ENCODE measurements around the gene TEC.

The TEC gene

GRCh38 chr4:48250343-48250742 is 19.3 kb downstream of the TEC start:
- no peaks in the 10 kb centered on the region for H3K36me3 ChIP-seq (ENCODE audit: insufficient read depth, low read length)
- H3K9me3 ChIP-seq (ENCODE audit: low read length): no peaks in the 10 kb centered on the region
- H3K27ac ChIP-seq (ENCODE audit: low read depth, low read length): no peak overlapping the region
- H3K4me3 ChIP-seq (ENCODE audit: low read depth in 1 of 2, low read length in 2 of 2): no peak overlapping the region
- H3K4me1 ChIP-seq (ENCODE audit: insufficient read depth, low read length): no peaks in the 10 kb centered on the region
- no peaks in the 10 kb centered on the region for H3K27me3 ChIP-seq (ENCODE audit: control insufficient read depth in 1 of 2, insufficient read depth in 2 of 2, low read length in 2 of 2)
- H3K9ac ChIP-seq (ENCODE audit: low read length): no peak overlapping the region

GRCh38 chr4:48249378-48249777 is 20.3 kb downstream of the TEC start:
- no peak overlapping the region for H3K27ac ChIP-seq (ENCODE audit: low read depth, low read length)
- H3K36me3 ChIP-seq (ENCODE audit: insufficient read depth, low read length): no peaks in the 10 kb centered on the region
- H3K9me3 ChIP-seq (ENCODE audit: low read length): no peaks in the 10 kb centered on the region
- H3K4me3 ChIP-seq (ENCODE audit: low read depth in 1 of 2, low read length in 2 of 2): no peak overlapping the region
- H3K9ac ChIP-seq (ENCODE audit: low read length): no peak overlapping the region
- no peaks in the 10 kb centered on the region for H3K4me1 ChIP-seq (ENCODE audit: insufficient read depth, low read length)
- H3K27me3 ChIP-seq (ENCODE audit: control insufficient read depth in 1 of 2, insufficient read depth in 2 of 2, low read length in 2 of 2): no peaks in the 10 kb centered on the region

GRCh38 chr4:48248559-48248953 is 21.1 kb downstream of the TEC start:
- no peaks in the 10 kb centered on the region for H3K9me3 ChIP-seq (ENCODE audit: low read length)
- no peak overlapping the region for H3K9ac ChIP-seq (ENCODE audit: low read length)
- H3K27ac ChIP-seq (ENCODE audit: low read depth, low read length): no peak overlapping the region
- H3K4me3 ChIP-seq (ENCODE audit: low read depth in 1 of 2, low read length in 2 of 2): no peak overlapping the region
- no peaks in the 10 kb centered on the region for H3K4me1 ChIP-seq (ENCODE audit: insufficient read depth, low read length)
- no peaks in the 10 kb centered on the region for H3K36me3 ChIP-seq (ENCODE audit: insufficient read depth, low read length)
- H3K27me3 ChIP-seq (ENCODE audit: control insufficient read depth in 1 of 2, insufficient read depth in 2 of 2, low read length in 2 of 2): no peaks in the 10 kb centered on the region

- Histone ChIP-seq H3K9ac (ENCODE audit: low read length) (no peak overlapping the region), H3K36me3 (ENCODE audit: insufficient read depth, low read length) (no peaks in the 10 kb centered on the region), H3K27me3 (ENCODE audit: control insufficient read depth in 1 of 2, insufficient read depth in 2 of 2, low read length in 2 of 2) (no peaks in the 10 kb centered on the region), H3K4me3 (ENCODE audit: low read depth in 1 of 2, low read length in 2 of 2) (no peak overlapping the region), H3K9me3 (ENCODE audit: low read length) (no peaks in the 10 kb centered on the region), H3K27ac (ENCODE audit: low read depth, low read length) (no peak overlapping the region), H3K4me1 (ENCODE audit: insufficient read depth, low read length) (no peaks in the 10 kb centered on the region)
These were observed 21.6 kb downstream of the TEC start for GRCh38 chr4:48247878-48248558.

GRCh38 chr4:48247142-48247877 is 22.3 kb downstream of the TEC start:
- no peaks in the 10 kb centered on the region for H3K36me3 ChIP-seq (ENCODE audit: insufficient read depth, low read length)
- H3K27ac ChIP-seq (ENCODE audit: low read depth, low read length): no peak overlapping the region
- no peaks in the 10 kb centered on the region for H3K9me3 ChIP-seq (ENCODE audit: low read length)
- no peaks in the 10 kb centered on the region for H3K27me3 ChIP-seq (ENCODE audit: control insufficient read depth in 1 of 2, insufficient read depth in 2 of 2, low read length in 2 of 2)
- H3K9ac ChIP-seq (ENCODE audit: low read length): no peak overlapping the region
- H3K4me3 ChIP-seq (ENCODE audit: low read depth in 1 of 2, low read length in 2 of 2): no peak overlapping the region
- H3K4me1 ChIP-seq (ENCODE audit: insufficient read depth, low read length): no peaks in the 10 kb centered on the region

GRCh38 chr4:48244665-48245064 is 25.0 kb downstream of the TEC start:
- H3K27ac ChIP-seq (ENCODE audit: low read depth, low read length): no peak overlapping the region
- H3K4me1 ChIP-seq (ENCODE audit: insufficient read depth, low read length): no peaks in the 10 kb centered on the region
- H3K9me3 ChIP-seq (ENCODE audit: low read length): no peaks in the 10 kb centered on the region
- no peaks in the 10 kb centered on the region for H3K27me3 ChIP-seq (ENCODE audit: control insufficient read depth in 1 of 2, insufficient read depth in 2 of 2, low read length in 2 of 2)
- H3K4me3 ChIP-seq (ENCODE audit: low read depth in 1 of 2, low read length in 2 of 2): no peak overlapping the region
- H3K9ac ChIP-seq (ENCODE audit: low read length): no peak overlapping the region
- no peaks in the 10 kb centered on the region for H3K36me3 ChIP-seq (ENCODE audit: insufficient read depth, low read length)

GRCh38 chr4:48243887-48244286 is 25.8 kb downstream of the TEC start:
- no peaks in the 10 kb centered on the region for H3K27me3 ChIP-seq (ENCODE audit: control insufficient read depth in 1 of 2, insufficient read depth in 2 of 2, low read length in 2 of 2)
- H3K9me3 ChIP-seq (ENCODE audit: low read length): no peaks in the 10 kb centered on the region
- H3K4me3 ChIP-seq (ENCODE audit: low read depth in 1 of 2, low read length in 2 of 2): no peak overlapping the region
- H3K9ac ChIP-seq (ENCODE audit: low read length): no peak overlapping the region
- no peaks in the 10 kb centered on the region for H3K4me1 ChIP-seq (ENCODE audit: insufficient read depth, low read length)
- no peaks in the 10 kb centered on the region for H3K36me3 ChIP-seq (ENCODE audit: insufficient read depth, low read length)
- no peak overlapping the region for H3K27ac ChIP-seq (ENCODE audit: low read depth, low read length)

GRCh38 chr4:48243429-48243828 is 26.2 kb downstream of the TEC start:
- Histone ChIP-seq H3K36me3 (ENCODE audit: insufficient read depth, low read length) (no peaks in the 10 kb centered on the region), H3K27ac (ENCODE audit: low read depth, low read length) (no peak overlapping the region), H3K4me3 (ENCODE audit: low read depth in 1 of 2, low read length in 2 of 2) (no peak overlapping the region), H3K27me3 (ENCODE audit: control insufficient read depth in 1 of 2, insufficient read depth in 2 of 2, low read length in 2 of 2) (no peaks in the 10 kb centered on the region), H3K9me3 (ENCODE audit: low read length) (no peaks in the 10 kb centered on the region), H3K4me1 (ENCODE audit: insufficient read depth, low read length) (no peaks in the 10 kb centered on the region), H3K9ac (ENCODE audit: low read length) (no peak overlapping the region)

- Histone ChIP-seq H3K9me3 (ENCODE audit: low read length) (no peaks in the 10 kb centered on the region), H3K36me3 (ENCODE audit: insufficient read depth, low read length) (no peaks in the 10 kb centered on the region), H3K4me1 (ENCODE audit: insufficient read depth, low read length) (no peaks in the 10 kb centered on the region), H3K27me3 (ENCODE audit: control insufficient read depth in 1 of 2, insufficient read depth in 2 of 2, low read length in 2 of 2) (no peaks in the 10 kb centered on the region), H3K27ac (ENCODE audit: low read depth, low read length) (no peak overlapping the region), H3K4me3 (ENCODE audit: low read depth in 1 of 2, low read length in 2 of 2) (no peak overlapping the region), H3K9ac (ENCODE audit: low read length) (no peak overlapping the region)
These were observed 27.0 kb downstream of the TEC start for GRCh38 chr4:48242511-48243195.

- no peaks in the 10 kb centered on the region for H3K4me1 ChIP-seq (ENCODE audit: insufficient read depth, low read length)
- no peaks in the 10 kb centered on the region for H3K36me3 ChIP-seq (ENCODE audit: insufficient read depth, low read length)
- H3K4me3 ChIP-seq (ENCODE audit: low read depth in 1 of 2, low read length in 2 of 2): no peak overlapping the region
- H3K9ac ChIP-seq (ENCODE audit: low read length): no peak overlapping the region
- H3K9me3 ChIP-seq (ENCODE audit: low read length): no peaks in the 10 kb centered on the region
- H3K27ac ChIP-seq (ENCODE audit: low read depth, low read length): no peak overlapping the region
- no peaks in the 10 kb centered on the region for H3K27me3 ChIP-seq (ENCODE audit: control insufficient read depth in 1 of 2, insufficient read depth in 2 of 2, low read length in 2 of 2)
These were observed 27.9 kb downstream of the TEC start for GRCh38 chr4:48241731-48242130.

- Histone ChIP-seq H3K36me3 (ENCODE audit: insufficient read depth, low read length) (no peaks in the 10 kb centered on the region), H3K27ac (ENCODE audit: low read depth, low read length) (no peak overlapping the region), H3K9me3 (ENCODE audit: low read length) (no peaks in the 10 kb centered on the region), H3K4me1 (ENCODE audit: insufficient read depth, low read length) (no peaks in the 10 kb centered on the region), H3K4me3 (ENCODE audit: low read depth in 1 of 2, low read length in 2 of 2) (no peak overlapping the region), H3K27me3 (ENCODE audit: control insufficient read depth in 1 of 2, insufficient read depth in 2 of 2, low read length in 2 of 2) (no peaks in the 10 kb centered on the region), H3K9ac (ENCODE audit: low read length) (no peak overlapping the region)
These were observed 31.5 kb downstream of the TEC start for GRCh38 chr4:48237996-48238645.
